Measurements from ENCODE around the gene TRRAP.

DNA sequence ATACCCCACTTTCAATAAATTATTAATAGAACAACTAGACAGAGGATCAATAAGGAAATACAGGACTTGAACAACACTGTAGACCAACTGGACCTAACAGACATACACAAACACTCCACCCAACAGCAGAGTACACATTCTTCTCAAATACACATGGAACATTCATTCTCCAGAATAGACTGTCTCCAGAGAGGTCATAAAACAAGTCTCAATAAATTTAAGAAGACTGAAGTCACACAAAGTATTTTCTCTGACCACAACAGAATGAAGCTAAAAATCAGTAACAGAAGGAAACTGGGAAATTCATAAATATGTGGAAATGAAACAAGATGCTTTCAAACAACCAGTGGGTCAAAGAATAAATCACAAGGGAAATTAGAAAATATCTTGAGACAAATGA, 145.7 kb downstream of the TRRAP start:
- TF ChIP-seq CTCF (IDR thresholded peaks at IDR 0.05) (no peak), POLR2A (IDR thresholded peaks at IDR 0.05) (no peak)
